ENCODE data around the gene ANOS1.
A peak's percentile ranks its signal among the peaks of the same experiment; 100 is the strongest.
"Not testable (repeated sequence)": the region's sequence is repeated elsewhere in the genome, so short reads cannot be mapped to it uniquely, and the experiment has no call there.

The ANOS1 gene, protein sequence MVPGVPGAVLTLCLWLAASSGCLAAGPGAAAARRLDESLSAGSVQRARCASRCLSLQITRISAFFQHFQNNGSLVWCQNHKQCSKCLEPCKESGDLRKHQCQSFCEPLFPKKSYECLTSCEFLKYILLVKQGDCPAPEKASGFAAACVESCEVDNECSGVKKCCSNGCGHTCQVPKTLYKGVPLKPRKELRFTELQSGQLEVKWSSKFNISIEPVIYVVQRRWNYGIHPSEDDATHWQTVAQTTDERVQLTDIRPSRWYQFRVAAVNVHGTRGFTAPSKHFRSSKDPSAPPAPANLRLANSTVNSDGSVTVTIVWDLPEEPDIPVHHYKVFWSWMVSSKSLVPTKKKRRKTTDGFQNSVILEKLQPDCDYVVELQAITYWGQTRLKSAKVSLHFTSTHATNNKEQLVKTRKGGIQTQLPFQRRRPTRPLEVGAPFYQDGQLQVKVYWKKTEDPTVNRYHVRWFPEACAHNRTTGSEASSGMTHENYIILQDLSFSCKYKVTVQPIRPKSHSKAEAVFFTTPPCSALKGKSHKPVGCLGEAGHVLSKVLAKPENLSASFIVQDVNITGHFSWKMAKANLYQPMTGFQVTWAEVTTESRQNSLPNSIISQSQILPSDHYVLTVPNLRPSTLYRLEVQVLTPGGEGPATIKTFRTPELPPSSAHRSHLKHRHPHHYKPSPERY

DNA sequence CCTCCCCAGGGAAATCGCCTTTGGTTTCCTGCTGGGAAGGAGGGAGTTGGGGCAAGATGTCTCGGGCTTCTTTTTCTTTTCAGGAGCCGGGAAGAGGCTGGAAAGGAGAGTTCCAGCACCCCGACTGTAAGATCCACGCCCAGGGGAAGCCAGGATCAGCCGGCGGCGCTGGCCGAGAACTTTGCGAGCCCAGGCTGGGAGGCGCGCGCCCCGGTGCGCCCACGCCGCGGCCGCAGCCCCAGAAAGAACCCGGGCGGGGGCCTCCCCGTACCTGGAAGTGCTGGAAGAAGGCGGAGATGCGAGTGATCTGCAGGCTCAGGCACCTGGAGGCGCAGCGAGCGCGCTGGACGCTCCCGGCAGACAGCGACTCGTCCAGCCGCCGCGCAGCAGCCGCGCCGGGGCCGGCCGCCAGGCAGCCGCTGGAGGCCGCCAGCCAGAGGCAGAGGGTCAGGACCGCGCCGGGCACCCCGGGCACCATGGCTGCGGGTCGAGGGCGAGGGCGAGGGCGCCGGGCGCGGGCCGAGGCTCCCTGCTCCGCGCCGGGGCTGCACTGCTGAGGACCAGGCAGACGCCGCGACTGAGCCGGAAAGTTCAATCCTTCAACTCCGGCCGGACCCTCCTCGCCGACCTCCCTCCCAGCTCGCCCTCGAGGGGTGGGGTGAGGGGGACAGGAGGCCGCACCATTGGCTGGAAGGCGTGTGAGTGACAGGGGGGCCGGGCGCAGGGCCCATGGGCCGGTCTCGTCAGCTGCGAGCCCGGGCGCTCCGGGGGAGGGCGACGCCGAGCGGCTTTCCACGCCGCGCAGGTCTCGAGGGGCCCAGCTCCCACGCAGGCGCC is at the start of gene ANOS1:
ANOS1 (minus strand) TSS at position 579 of the 837 bp plus-strand sequence; CDS start at position 478, 101 bp downstream.
- no peak for DNase-seq (ENCODE audit: low read depth in 2 of 2, low spot score in 1 of 2)

DNA sequence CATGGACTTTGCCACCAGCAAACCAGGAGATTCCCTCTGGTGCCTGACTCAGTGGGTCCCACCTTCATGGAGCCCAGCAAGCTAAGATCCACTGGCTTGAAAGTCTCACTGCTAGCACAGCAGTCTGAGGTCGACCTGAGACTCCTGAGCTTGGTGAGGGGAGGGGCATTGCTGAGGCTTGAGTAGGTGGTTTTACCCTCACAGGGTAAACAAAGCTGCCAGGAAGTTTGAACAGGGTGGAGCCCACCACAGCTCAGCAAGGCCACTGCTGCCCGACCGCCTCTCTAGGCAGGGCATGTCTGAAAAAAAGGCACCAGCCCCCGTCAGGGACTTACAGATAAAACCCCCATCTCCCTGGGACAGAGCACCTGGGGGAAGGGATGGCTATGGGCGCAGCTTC is 41.2 kb upstream of the ANOS1 start:
- no peak for DNase-seq (ENCODE audit: low read depth in 2 of 2, low spot score in 1 of 2)

DNA sequence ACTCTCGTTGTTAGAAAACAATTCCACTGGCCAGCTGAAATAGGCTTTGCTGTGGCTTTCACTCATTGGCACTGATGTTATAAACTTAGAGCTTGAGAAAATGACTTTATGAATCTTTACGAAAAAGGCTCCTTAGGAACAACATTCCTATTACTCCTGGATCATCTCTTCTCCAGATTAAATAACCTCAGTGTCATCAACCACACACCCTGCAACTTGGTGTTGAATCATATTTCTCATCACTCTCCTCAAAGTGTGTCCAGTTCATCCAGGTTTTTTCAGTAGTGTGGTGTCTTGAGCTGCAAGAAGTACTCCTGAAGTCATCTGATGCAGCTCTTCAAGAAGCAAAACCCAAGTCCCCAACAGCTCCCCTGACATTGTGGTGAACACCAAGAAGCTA is 28.1 kb upstream of the ANOS1 start:
- DNase-seq (ENCODE audit: low read depth in 2 of 2, low spot score in 1 of 2), result no peak

DNA sequence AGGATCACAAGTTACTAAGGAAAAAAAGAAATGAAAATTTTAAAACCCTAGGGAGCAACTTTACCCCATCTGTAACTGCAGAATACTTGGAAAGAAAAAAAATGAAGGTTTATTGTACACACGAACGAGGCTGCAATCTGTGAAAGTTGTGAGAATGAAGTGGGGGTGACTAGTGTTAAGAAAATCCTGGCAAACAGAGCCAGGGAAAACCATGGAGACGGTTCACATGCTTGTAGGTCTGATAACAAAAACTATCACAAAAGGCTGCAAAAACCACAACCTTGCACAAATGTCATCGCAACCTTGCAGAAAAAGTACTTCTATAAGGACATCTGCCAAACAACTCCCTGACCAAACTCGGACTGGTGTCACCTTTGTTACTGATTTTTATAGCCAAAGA is 26.8 kb upstream of the ANOS1 start:
- not testable (repeated sequence) for DNase-seq (ENCODE audit: low read depth in 2 of 2, low spot score in 1 of 2)

DNA sequence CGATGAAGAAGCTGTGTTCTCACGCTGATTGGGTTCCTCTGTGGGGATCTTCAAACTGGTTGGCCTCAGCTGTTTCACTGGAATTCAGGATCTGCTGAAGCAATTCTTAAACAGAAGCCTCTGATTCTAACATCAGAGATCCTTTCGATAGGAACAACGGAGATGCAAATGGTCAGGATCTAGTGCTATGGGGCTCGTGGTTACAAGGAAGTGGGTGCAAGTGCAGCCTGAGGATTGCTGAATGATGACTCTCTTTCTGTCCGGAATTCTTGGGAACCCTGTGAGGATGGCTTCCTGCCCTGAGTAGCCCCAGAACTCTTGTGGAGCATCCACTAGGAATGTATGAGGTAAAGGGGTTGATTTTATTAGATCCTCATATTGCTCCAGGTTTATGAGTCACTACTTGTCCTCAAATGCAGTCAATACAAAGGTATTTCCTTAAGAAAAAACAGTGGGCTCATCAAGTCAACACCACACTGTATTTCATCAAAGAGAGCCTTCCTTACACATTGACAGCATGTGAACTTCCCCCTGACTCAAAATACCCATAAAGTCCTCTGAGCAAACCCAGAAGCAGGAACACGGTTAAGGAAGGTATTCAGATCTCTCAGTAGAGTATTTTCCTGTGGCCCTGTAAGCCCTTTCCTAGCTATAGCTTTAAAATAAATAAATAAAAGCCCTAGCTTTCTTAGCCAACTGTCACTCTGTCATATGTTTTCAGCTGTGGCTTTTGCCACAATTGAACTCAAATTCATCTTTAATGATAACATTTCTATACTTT is 25.9 kb upstream of the ANOS1 start:
- not testable (repeated sequence) for DNase-seq (ENCODE audit: low read depth in 2 of 2, low spot score in 1 of 2)

DNA sequence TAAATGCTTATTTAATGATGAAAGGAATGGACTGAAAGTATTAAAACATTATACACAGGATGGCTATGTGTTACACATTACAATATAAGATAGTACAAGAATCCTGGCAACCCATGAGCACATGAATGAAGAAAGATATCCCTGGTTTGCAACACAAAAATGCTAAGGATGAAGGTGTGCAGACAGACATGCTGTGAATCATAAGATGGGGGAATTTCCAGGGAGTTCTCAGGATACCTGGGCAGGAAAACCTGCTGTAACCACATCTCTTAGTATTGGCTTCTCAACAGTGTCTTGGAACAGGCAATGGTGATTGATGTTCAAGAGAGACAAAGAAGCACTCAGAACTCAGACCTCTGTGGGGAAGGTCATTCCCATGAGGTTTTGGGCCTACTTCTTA is 23.9 kb upstream of the ANOS1 start:
- no peak for DNase-seq (ENCODE audit: low read depth in 2 of 2, low spot score in 1 of 2)

DNA sequence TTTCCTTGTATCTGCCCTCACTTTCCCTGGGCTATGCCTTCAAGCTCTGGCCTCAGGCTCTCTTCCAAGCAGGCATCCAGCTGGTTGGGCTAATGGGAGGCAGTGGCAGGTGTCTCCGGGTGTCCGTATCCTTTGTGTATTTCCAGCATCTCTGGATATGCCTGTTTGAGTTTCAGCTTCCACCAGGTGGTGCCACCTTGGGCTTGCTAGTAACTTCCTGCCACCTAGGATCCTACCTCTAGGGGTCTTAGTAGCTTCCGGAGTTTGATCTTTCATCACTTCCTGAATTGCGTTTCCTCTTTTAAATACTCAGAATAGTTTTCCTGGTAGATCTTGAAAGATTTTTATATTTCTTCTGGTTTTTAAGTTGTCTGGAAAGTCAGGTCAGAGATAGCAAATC is 23.2 kb upstream of the ANOS1 start:
- DNase-seq (ENCODE audit: low read depth in 2 of 2, low spot score in 1 of 2), result no peak

DNA sequence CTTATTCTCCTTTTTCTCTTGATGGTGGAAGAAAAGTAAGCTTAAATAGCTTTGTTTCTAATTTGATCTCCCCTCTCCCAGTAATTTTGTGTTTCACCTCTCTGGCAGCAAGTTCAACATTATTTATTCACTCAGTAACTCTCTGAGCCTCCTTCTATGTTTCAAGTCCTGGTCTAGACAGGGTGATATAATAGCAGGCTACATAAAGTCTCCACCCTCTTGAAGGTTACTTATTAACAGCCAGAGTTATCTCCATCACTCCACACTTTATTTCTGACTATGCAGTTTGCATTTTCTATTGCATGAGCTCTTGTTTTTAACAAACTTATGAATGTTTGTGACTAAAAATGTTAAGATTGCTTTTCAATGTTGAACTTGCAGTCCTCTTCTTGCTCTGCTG is 17.8 kb upstream of the ANOS1 start:
- no peak for DNase-seq (ENCODE audit: low read depth in 2 of 2, low spot score in 1 of 2)

DNA sequence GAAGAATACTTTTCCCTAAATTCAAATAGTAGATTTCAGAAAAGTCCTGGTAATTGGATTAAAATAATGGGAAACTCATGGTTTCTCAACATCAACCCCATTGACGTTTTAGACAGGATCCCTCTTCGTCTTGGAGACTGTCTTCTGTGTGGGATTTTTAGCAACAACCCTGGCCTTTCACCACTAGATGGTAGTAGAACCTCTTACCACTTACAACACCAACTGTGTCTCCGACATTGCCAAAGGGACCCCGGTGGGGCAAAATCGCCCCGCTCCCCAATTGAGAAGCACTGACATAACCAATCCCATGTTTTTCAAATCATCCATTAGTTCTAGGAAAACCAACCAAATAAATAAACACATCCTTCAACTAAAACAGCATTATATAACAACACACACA is 16.9 kb upstream of the ANOS1 start:
- DNase-seq (ENCODE audit: low read depth in 2 of 2, low spot score in 1 of 2), result no peak

DNA sequence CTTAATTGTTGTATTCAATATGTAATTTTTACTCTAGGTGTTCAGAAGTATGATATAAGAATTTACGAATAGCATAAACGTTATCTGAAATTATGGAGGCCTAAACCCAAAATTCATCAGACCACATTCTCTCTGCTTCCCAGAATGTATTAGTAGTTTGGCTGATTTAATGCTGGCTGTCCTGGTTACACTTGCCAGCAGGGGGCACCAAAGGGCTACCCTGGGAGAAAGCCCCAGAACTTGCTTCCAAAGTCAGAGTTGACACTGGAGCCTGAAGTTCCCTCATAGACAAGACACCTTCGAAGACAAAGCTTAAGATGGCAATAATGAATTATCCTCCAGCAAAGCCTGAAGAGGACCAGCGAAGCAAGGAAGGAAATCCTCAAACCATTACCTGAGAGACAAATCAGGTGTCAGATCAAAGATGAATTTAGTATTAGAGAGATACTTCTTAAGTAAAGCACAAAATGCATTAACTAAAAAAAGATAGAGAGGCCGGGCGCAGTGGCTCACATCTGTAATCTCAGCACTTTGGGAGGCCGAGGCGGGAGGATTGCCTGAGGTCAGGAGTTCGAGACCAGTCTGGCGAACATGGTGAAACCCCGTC is 11.3 kb upstream of the ANOS1 start:
- DNase-seq (ENCODE audit: low read depth in 2 of 2, low spot score in 1 of 2), result peak; percentile 14 to 21

DNA sequence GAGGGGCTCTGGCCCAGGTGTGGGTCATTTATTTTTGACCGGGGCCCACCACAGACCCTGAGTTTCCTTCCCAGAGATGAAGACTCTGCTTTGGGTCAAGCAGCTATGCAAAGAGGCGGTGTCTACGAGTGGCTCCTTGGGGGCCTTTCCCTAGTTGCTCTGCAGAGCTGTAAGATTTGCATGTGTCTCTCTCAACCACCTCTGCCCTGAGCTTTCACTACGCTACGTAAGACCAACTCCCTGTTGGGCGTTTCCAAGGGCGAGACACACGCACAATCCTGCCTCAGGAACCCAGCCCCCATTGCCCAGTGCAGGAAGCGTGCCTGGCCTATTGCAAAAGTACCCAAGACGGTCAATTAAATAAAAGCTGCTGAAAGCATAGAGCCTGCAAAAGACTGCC is 10.0 kb upstream of the ANOS1 start:
- DNase-seq (ENCODE audit: low read depth in 2 of 2, low spot score in 1 of 2), result no peak

DNA sequence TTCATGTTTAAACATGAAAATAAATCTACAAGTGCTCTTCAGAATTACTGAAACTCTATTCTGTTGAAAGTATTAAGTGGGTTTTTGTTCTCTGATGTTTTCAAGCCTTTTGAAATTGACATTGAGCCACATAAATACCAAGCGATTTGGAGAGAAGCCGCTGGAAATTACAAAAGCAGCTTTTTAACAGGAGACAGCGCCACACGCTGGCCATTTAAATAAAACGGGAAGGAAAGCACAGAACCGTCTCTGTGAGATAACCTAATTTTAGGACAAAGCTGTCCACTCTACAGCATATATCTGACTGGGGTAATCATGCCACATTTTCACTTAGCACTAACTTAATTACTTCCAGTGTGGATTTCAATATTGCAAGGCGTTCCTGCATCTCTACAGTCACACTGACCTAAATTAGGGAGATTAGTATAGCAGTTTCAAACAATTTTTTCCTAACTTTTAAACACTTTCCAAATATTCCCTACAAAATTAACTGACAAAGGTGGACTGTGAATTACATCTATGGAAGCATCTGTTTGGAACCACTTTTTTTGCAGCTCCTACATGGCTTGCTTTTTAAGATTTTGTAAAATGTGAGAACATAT is 6.8 kb upstream of the ANOS1 start:
- peak in 1 of 2 donors; percentile 1 for DNase-seq (ENCODE audit: low read depth in 2 of 2, low spot score in 1 of 2)

DNA sequence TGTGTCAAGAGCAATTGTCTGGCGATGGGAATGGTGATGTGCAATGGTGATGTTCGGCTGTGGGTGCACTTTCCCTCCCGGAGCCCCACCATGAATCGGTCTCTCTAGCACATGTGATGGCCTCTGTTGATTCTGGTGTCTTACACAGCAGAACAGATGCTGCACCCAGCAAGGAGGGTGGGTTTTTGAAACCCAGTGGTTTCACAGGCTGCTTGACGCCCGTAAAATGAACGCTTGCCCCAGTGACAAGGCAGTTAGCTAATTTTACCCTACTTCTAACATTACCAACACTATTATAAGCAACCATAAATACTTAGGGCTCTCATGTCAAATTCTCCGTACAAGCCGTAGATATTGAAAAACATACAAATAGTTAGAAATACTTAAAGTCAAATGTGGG is 5.9 kb upstream of the ANOS1 start:
- no peak for DNase-seq (ENCODE audit: low read depth in 2 of 2, low spot score in 1 of 2)

DNA sequence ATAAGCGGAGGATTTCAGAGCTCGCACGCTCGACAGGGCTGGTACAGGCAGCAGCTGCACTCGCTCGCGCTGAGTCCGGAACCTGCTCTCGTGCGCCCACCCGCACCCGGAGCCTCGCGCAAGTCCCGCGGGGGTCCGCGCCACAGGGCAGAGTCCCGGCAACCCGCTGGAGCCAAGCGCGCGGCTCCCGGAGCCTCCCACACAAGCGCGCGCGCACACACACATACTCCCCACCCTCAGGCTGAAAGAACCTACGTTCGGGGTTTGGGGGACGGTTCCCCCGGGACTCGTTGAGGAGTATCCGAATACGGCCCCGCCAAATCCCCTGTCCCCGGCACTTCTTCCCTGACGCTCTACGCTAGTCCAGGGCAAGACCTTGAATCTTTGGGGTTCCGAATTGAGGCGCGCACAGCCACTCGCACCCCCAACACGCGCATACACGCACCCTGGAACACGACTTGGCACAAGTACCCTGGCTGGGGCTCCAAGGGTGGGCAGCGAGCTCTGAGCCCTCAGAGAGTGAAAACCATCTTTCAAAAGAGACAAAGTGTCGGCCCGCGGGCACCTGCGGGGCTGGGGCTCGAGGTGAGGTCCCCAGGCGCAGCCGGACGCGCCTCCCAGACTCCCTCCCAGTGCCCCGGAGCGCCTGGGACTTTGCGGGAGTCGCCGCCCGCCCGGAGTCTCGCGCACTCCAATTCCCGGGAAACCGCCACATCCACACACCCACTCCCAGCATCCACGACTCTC is 952 bp downstream of the ANOS1 start:
- no peak for DNase-seq (ENCODE audit: low read depth in 2 of 2, low spot score in 1 of 2)

DNA sequence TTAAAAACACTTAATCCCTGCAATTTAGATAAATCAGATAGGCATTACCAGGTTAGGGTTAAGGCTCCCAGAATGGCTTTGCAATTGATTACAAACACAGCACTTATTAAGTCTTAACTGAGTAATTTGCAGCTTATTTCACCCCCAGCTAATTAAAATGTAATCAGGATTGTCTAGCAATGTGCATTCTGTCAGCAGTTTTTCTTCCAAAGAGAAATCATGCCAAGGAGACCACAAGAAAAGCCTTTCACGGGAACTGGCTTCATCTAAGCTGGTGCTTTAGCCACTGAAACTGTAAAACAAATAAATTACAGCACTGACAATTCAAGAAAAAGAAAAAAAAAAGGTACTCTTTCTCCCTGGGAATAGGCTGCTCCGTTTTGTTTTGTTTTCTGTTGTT is 2.1 kb downstream of the ANOS1 start:
- DNase-seq (ENCODE audit: low read depth in 2 of 2, low spot score in 1 of 2), result no peak

DNA sequence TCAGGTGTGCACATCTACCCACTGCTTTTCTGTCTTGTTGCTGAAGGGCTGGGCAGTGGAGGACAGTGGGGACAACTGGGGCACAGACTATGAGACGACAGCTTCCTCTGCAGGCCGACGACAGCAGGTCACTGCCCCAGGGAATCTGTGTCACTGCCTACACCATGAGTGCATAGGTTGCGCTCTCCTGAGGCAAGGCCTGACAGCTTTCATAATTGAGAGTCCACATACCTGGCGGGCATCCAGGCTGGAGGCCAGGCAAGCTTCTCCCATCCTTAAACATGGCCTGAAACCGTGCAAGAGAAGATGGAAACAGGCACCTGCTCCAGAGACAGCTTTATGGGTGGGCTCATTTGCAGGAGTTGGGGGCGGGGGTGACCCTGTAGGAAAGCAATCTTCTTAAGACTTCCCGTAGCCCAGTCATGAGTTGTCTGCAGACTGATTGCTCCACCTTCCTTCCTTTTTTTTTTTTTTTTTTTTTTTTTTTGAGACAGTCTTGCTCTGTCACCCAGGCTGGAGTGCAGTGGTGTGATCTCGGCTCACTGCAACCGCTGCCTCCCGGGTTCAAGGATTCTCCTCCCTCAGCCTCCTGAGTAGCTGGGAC is 2.9 kb downstream of the ANOS1 start:
- no peak for DNase-seq (ENCODE audit: low read depth in 2 of 2, low spot score in 1 of 2)

DNA sequence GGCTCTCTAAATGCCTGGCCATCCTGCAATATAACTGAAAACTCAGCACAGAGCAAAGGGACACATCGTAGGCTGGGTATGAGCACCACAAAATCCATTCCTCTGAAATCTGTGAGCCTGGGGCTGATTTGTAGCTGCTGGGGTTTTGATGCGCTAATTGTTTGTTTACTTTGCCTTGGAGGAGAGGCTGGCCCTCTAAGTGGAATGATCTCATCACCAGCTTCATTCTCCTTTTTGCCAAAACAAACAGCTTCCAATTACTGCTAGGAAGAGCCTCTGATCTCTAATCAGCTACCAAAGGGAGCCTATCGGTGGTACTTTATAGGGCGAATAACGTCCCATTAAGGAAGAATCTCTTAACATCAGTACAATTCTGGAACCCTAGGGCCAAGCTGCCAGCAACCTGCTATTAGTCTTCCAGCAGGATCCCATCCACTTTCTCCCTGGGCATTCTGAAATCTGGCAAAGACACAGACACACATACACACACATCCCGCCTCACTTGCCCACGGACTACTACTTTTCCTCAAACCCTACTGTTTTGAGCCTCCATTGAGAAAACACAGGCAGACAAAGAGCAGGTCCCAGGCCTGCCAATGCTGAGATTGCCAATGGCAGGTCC is 5.8 kb downstream of the ANOS1 start:
- no peak for DNase-seq (ENCODE audit: low read depth in 2 of 2, low spot score in 1 of 2)

DNA sequence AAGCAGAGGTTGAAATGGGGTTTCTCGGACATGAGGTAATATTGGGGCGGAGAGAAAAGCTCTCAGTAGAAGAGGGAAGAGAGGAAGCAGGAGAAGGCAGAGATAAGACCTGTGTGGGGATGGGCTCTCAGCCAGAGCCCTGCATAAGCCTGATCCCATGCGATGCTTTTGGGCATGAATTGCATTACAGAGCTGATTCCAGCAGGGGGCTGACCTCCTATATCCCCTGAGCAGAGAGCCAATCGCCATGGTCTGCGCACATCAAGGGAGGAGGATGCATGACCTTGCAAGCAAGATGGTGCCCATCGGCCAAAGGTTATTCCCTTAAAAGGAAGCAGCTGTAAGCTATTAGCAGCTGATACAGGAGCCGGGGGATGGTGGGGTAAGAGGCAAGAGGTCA is 7.6 kb downstream of the ANOS1 start:
- no peak for DNase-seq (ENCODE audit: low read depth in 2 of 2, low spot score in 1 of 2)

DNA sequence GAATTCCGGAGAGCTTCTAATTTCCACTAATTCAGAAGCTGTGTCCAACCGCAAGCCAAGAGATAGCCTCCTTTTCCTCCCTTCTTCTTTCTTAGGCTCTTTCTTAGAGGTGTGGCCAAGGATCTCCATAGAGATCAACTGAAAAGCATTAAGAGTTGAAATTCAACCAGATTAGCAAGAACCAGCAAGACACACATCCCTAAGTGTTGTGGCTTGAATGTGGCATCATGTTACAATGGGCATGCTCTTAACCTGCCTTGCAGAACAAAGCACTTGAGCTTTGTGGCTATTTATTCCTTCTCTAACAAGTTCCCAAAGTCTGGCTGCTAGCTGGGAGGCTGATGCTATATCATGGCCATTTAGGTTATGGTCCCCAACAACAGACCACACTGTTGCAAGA is 10.4 kb downstream of the ANOS1 start:
- DNase-seq (ENCODE audit: low read depth in 2 of 2, low spot score in 1 of 2), result no peak
